NCI-H82 treated with DMSO at 0.1 percent for 48 hours (cell line): Measurements from ENCODE around the gene EEFSEC.

Source experiments
- DNase-seq: peaks from one replicate; lab custom pipeline; 2025; ENCODE audit not compliant: unreplicated experiment; lab: John Stamatoyannopoulos, UW

The EEFSEC gene

GRCh38 chr3:128153156-128154041, at the start of gene EEFSEC:
TSS of gene EEFSEC (plus strand) at chr3:128153481. CDS start at chr3:128153508, 27 bp downstream.
- DNase-seq: peak; percentile 50

- no peak for DNase-seq
Observed at GRCh38 chr3:128107834-128108233, 45.4 kb upstream of the EEFSEC start.

- DNase-seq: no peak
Observed at GRCh38 chr3:128111147-128111546, 42.1 kb upstream of the EEFSEC start.

GRCh38 chr3:128112357-128112968, 40.8 kb upstream of the EEFSEC start:
- DNase-seq: no peak

- DNase-seq: no peak
Observed at GRCh38 chr3:128113817-128114794, 39.2 kb upstream of the EEFSEC start.

- DNase-seq: no peak
Observed at GRCh38 chr3:128122013-128122412, 31.3 kb upstream of the EEFSEC start.

- DNase-seq: no peak
Observed at GRCh38 chr3:128123156-128123537, 30.1 kb upstream of the EEFSEC start.

- peak; percentile 99 for DNase-seq
Observed at GRCh38 chr3:128123538-128124368, 29.5 kb upstream of the EEFSEC start, which contains the start of gene RUVBL1. TSS of gene RUVBL1 (minus strand) at chr3:128123812. CDS start at chr3:128123724, 88 bp downstream.

- DNase-seq: no peak
Observed at GRCh38 chr3:128127236-128127635, 26.0 kb upstream of the EEFSEC start.

- DNase-seq: no peak
Observed at GRCh38 chr3:128128251-128128650, 25.0 kb upstream of the EEFSEC start.

- no peak for DNase-seq
Observed at GRCh38 chr3:128131897-128132646, 21.2 kb upstream of the EEFSEC start.

GRCh38 chr3:128133273-128133883, 19.9 kb upstream of the EEFSEC start:
- no peak for DNase-seq

- no peak for DNase-seq
Observed at GRCh38 chr3:128143496-128143895, 9.8 kb upstream of the EEFSEC start.

GRCh38 chr3:128144512-128145187, 8.6 kb upstream of the EEFSEC start:
- DNase-seq: no peak

- no peak for DNase-seq
Observed at GRCh38 chr3:128145279-128145678, 8.0 kb upstream of the EEFSEC start.

GRCh38 chr3:128146201-128146600, 7.1 kb upstream of the EEFSEC start:
- no peak for DNase-seq

- no peak for DNase-seq
Observed at GRCh38 chr3:128149650-128150049, 3.6 kb upstream of the EEFSEC start.

GRCh38 chr3:128151758-128152274, 1.5 kb upstream of the EEFSEC start:
- DNase-seq: no peak
